PFSK-1 (cell line): Measurements from ENCODE around the gene SGO2.

Experiments
- FOXP2 ChIP-seq: optimal IDR thresholded peaks from 2 replicates; pipeline ENCODE3; 2011; ENCODE audit warnings: borderline replicate concordance, control low read depth, inconsistent platforms; ENCODE audit not compliant: insufficient read depth; ENCODE audit errors: extremely low read length, extremely low read depth
- POLR2AphosphoS5 ChIP-seq: IDR thresholded peaks from 2 replicates; pipeline ENCODE4 v1.6.1; 2012; ENCODE audit warnings: low read depth, mild to moderate bottlenecking, control low read depth, low read length, moderate library complexity
- SIN3A ChIP-seq: IDR thresholded peaks from 2 replicates; pipeline ENCODE4 v1.6.1; 2012; ENCODE audit warnings: mild to moderate bottlenecking, low read length, moderate library complexity, borderline replicate concordance; ENCODE audit not compliant: insufficient read depth
- TAF1 ChIP-seq: IDR thresholded peaks from 2 replicates; pipeline ENCODE4 v1.6.1; 2012; ENCODE audit warnings: low read length, control low read depth, borderline replicate concordance; ENCODE audit not compliant: insufficient read depth
- TF ChIP-seq, protein P1 (sequence below), 2 experiments: IDR thresholded peaks; 2 replicates each; pipeline versions ENCODE4 v1.6.1 to v1.8.0; 2011 to 2012; ENCODE audit warnings: low read depth in 2 of 2, low read length in 2 of 2, control low read depth in 1 of 2, inconsistent platforms in 1 of 2, mild to moderate bottlenecking in 1 of 2, moderate library complexity in 1 of 2; ENCODE audit not compliant: insufficient read depth in 1 of 2

DNA sequence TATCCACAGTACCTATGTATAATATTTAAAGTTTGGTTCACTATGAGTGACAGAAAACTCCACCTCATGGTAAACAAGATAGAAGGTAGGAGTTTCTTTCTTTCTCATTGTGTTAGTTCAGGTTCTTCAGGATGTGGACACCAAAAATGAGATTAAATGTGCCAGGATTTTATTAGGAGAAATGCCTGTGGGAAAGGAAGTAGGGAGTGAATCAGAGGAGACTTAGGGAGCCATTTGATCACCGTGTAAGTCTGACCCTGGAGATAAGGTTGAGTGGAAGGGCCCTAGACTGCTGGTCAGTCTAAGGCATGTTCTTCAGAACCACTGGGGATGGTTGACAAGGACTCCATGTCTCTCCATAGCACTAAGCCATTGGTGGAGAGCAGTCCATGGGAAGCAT lies 67.9 kb downstream of the SGO2 start:
- TF ChIP-seq, protein P1, sequence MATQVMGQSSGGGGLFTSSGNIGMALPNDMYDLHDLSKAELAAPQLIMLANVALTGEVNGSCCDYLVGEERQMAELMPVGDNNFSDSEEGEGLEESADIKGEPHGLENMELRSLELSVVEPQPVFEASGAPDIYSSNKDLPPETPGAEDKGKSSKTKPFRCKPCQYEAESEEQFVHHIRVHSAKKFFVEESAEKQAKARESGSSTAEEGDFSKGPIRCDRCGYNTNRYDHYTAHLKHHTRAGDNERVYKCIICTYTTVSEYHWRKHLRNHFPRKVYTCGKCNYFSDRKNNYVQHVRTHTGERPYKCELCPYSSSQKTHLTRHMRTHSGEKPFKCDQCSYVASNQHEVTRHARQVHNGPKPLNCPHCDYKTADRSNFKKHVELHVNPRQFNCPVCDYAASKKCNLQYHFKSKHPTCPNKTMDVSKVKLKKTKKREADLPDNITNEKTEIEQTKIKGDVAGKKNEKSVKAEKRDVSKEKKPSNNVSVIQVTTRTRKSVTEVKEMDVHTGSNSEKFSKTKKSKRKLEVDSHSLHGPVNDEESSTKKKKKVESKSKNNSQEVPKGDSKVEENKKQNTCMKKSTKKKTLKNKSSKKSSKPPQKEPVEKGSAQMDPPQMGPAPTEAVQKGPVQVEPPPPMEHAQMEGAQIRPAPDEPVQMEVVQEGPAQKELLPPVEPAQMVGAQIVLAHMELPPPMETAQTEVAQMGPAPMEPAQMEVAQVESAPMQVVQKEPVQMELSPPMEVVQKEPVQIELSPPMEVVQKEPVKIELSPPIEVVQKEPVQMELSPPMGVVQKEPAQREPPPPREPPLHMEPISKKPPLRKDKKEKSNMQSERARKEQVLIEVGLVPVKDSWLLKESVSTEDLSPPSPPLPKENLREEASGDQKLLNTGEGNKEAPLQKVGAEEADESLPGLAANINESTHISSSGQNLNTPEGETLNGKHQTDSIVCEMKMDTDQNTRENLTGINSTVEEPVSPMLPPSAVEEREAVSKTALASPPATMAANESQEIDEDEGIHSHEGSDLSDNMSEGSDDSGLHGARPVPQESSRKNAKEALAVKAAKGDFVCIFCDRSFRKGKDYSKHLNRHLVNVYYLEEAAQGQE (IDR thresholded peaks at IDR 0.05; ENCODE audit: insufficient read depth in 1 of 2, low read depth in 2 of 2, low read length in 2 of 2): no peak
- no peak for TF ChIP-seq TAF1
- no peak for TF ChIP-seq POLR2AphosphoS5
- no peak for TF ChIP-seq SIN3A
- TF ChIP-seq FOXP2: no peak
